Measurements from ENCODE around the gene DDX49. TPM values are rescaled to one million over a fixed set of nuclear protein-coding genes. Genes with fewer than 3 reads are reported as not detected.

Gene DDX49
- total and polyA plus RNA-seq, 2 of the 4 experiments (the other 2 are of a cell fraction): 50.9 to 52.1 TPM

DNA sequence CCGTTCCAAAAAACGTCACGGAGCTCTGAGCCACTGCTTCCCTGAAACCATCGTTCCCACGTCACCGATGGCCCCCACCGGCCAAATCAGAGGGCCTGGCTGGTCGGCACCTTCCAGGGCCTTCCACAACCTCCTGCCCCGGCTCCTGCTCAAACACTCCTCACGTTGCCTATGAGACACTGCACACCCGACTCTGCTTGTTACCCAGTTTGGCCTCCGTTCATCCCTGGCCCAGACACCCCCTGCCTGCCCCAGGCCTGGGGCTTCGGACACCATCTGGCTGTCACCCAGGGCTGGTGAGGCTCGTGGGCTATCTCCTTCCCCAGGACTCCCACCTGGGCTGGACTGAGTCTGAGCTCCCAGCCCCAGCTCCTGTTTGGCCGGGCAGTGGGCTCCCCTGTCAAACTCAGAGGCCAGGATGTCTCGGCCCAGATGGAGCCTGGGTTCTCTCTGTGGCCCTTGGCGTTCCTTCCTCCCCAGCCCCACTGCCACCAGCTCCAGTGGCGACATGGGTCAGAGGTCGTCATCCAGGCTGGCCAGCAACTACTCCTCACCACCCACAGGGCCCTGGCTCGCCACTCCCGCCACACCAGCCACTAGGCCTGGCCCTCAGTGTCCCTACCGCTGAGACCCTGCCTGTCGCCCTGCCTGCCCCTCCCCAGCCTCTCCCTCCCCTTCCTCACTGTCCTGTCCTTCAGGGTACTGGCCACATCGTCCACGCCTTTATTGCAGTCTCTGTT, 41.3 kb upstream of the DDX49 start:
- intact Hi-C loops (cut with micrococcal nuclease): no loop called here
- Histone ChIP-seq H3K4me1 (ENCODE audit: control insufficient read depth, insufficient read depth, low read length) (no peaks in the 10 kb centered on the region), H3K4me3 (ENCODE audit: insufficient read depth, low read depth, low read length) (no peak overlapping the region), H4K5ac (ENCODE audit: low read depth, low read length) (no peak overlapping the region), H3K9ac (ENCODE audit: low read depth, low read length) (no peak overlapping the region), H4K91ac (ENCODE audit: insufficient read depth, low read depth, low read length) (no peak overlapping the region), H3K36me3 (ENCODE audit: control insufficient read depth, insufficient read depth, low read length) (peaks cover 3% of the 10 kb centered on the region; the same call in 1 of the 2 replicates), H3K27ac (ENCODE audit: insufficient read depth, low read length) (no peak overlapping the region), H2BK15ac (ENCODE audit: low read depth, low read length) (no peak overlapping the region), H2BK5ac (ENCODE audit: low read depth, low read length, poor library complexity, severe bottlenecking) (no peak overlapping the region), H3K18ac (ENCODE audit: low read depth, low read length) (no peak overlapping the region), H4K20me1 (ENCODE audit: insufficient read depth, low read length) (no peaks in the 10 kb centered on the region; the same call in 1 of the 2 replicates), H3K56ac (ENCODE audit: extremely low read depth, insufficient read depth, low read length) (no peak overlapping the region), H2BK20ac (ENCODE audit: low read depth, low read length) (no peak overlapping the region), H3K4me2 (ENCODE audit: low read depth, low read length) (no peak overlapping the region), H3K79me1 (ENCODE audit: low read depth in 1 of 2, low read length in 2 of 2) (no peaks in the 10 kb centered on the region), H3K9me3 (ENCODE audit: control insufficient read depth, insufficient read depth, low read length) (peaks cover 6% of the 10 kb centered on the region; the same call in 1 of the 2 replicates), H2AK9ac (replicated peaks; ENCODE audit: low read depth, low read length, poor library complexity) (no peak overlapping the region), H4K8ac (ENCODE audit: low read depth in 2 of 2, low read length in 2 of 2) (no peak overlapping the region), H3K27me3 (ENCODE audit: control insufficient read depth, insufficient read depth, low read length) (no peaks in the 10 kb centered on the region), H3K23ac (ENCODE audit: low read depth, low read length) (no peak overlapping the region), H3K14ac (replicated peaks; ENCODE audit: low read depth, low read length) (no peak overlapping the region), H3K9me1 (ENCODE audit: insufficient read depth, low read length) (no peaks in the 10 kb centered on the region; the same call in 1 of the 2 replicates), H2AK5ac (ENCODE audit: low read depth, low read length) (no peak overlapping the region), H2BK120ac (ENCODE audit: low read depth, low read length) (no peak overlapping the region), H2AFZ (replicated peaks; ENCODE audit: low read length, poor library complexity) (no peak overlapping the region), H3K4ac (ENCODE audit: low read depth, low read length) (no peak overlapping the region)
- DNase-seq: no peak
- dilution Hi-C loops (cut with HindIII; ENCODE audit: low sequenced_read_pairs, unreplicated experiment): no loop called here
- CTCF ChIA-PET: no interaction called here
- POLR2A ChIA-PET (ENCODE audit: unreplicated experiment): no interaction called here
- in situ Hi-C loops (cut with MboI; ENCODE audit: low sequenced_read_pairs): no loop called here
- WGBS, 2 experiments (ENCODE audit: extremely low coverage in 2 of 2, insufficient read length in 1 of 2): 87% methylated on average over 12 of the region's 25 CpGs; no CpG with 5 or more reads in 1 of the 2 experiments
- BruUV-seq (replicated peaks): no TSS peak
- TF ChIP-seq NFE2L2 (IDR thresholded peaks at IDR 0.05; ENCODE audit: low read depth, low read length): no peak
- TF ChIP-seq, protein P1, sequence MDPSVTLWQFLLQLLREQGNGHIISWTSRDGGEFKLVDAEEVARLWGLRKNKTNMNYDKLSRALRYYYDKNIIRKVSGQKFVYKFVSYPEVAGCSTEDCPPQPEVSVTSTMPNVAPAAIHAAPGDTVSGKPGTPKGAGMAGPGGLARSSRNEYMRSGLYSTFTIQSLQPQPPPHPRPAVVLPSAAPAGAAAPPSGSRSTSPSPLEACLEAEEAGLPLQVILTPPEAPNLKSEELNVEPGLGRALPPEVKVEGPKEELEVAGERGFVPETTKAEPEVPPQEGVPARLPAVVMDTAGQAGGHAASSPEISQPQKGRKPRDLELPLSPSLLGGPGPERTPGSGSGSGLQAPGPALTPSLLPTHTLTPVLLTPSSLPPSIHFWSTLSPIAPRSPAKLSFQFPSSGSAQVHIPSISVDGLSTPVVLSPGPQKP (IDR thresholded peaks at IDR 0.05; ENCODE audit: borderline replicate concordance, low read depth, low read length): no peak
- TF ChIP-seq POLR2A (IDR thresholded peaks at IDR 0.05; ENCODE audit: low read depth, low read length): no peak
- no peak for TF ChIP-seq SMC3 (IDR thresholded peaks at IDR 0.05; ENCODE audit: low read depth, low read length)
- TF ChIP-seq RCOR1 (IDR thresholded peaks at IDR 0.05; ENCODE audit: insufficient replicate concordance, low read length): no peak
- no peak for TF ChIP-seq FOS (IDR thresholded peaks at IDR 0.05; ENCODE audit: low read depth, low read length)
- no peak for TF ChIP-seq MAFK (IDR thresholded peaks at IDR 0.05; ENCODE audit: low read depth, low read length)
- TF ChIP-seq CHD1 (IDR thresholded peaks at IDR 0.05; ENCODE audit: low read depth, low read length): no peak
- no peak for TF ChIP-seq RFX5 (IDR thresholded peaks at IDR 0.05; ENCODE audit: low read depth, low read length)
- ATAC-seq (ENCODE audit: low read depth): no peak
